ENCODE results near the gene MAB21L3. TPM values are rescaled to one million over a fixed set of nuclear protein-coding genes. Genes with fewer than 3 reads are reported as not detected.

Gene MAB21L3
- total RNA-seq, 6 experiments from 2014 or later = 0.09 to 7.2 (median 1.1) TPM

- DNase-seq (no peak), ATAC-seq (no peak)
- intact Hi-C loops (cut with DNase I) = no loop called here
- no peak overlapping the region for H3K4me3 ChIP-seq
- no peaks in the 10 kb centered on the region for H3K9me3 ChIP-seq
- H3K27ac ChIP-seq = peak overlapping the region in 2 of 3 donors; percentile 20 to 69
- 77% methylated on average over 4 of the region's 4 CpGs for WGBS (ENCODE audit: insufficient coverage, low coverage, low lambda C conversion rate, missing lambda C conversion rate)
- H3K27me3 ChIP-seq = no peaks in the 10 kb centered on the region
- H3K4me1 ChIP-seq = peaks cover 0 to 11% (median 4%) of the 10 kb centered on the region in 4 donors
- no peaks in the 10 kb centered on the region for H3K36me3 ChIP-seq
- no peak for TF ChIP-seq POLR2A (IDR thresholded peaks at IDR 0.05)
- TF ChIP-seq, protein P1, sequence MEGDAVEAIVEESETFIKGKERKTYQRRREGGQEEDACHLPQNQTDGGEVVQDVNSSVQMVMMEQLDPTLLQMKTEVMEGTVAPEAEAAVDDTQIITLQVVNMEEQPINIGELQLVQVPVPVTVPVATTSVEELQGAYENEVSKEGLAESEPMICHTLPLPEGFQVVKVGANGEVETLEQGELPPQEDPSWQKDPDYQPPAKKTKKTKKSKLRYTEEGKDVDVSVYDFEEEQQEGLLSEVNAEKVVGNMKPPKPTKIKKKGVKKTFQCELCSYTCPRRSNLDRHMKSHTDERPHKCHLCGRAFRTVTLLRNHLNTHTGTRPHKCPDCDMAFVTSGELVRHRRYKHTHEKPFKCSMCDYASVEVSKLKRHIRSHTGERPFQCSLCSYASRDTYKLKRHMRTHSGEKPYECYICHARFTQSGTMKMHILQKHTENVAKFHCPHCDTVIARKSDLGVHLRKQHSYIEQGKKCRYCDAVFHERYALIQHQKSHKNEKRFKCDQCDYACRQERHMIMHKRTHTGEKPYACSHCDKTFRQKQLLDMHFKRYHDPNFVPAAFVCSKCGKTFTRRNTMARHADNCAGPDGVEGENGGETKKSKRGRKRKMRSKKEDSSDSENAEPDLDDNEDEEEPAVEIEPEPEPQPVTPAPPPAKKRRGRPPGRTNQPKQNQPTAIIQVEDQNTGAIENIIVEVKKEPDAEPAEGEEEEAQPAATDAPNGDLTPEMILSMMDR (IDR thresholded peaks at IDR 0.05) = no peak
These were observed 1.4 kb downstream of the MAB21L3 start for GRCh38 chr1:116112388-116113140.

DNA sequence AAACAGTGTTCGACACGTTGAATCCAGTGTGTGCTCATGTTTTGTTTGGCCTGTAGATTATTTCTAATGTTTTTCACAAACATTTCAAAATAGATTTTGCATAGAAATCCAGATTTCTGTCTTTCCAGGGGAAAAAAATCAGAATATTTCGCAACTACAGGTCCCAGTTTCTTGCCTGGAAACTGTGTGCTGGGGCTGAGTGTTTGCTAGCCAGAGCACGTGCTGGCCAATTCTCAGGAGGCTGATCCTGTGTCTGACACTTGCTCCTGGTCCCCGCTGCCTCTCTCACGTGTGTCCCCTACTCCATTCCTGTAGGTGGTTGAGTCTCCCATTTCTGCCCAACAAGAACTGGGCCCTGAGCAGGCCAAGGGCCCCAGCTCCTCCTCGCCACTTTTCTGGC is 2.4 kb downstream of the MAB21L3 start:
- no peak overlapping the region for H3K4me3 ChIP-seq
- 47% methylated on average over 7 of the region's 7 CpGs for WGBS (ENCODE audit: insufficient coverage, low coverage, low lambda C conversion rate, missing lambda C conversion rate)

GRCh38 chr1:116115476-116116439 is 4.6 kb downstream of the MAB21L3 start:
- no peak for ATAC-seq
- Histone ChIP-seq H3K4me3 (no peak overlapping the region), H3K36me3 (no peaks in the 10 kb centered on the region), H3K4me1 (peaks cover 0 to 11% (median 4%) of the 10 kb centered on the region in 4 donors), H3K9me3 (no peaks in the 10 kb centered on the region), H3K27me3 (no peaks in the 10 kb centered on the region), H3K27ac (no peak overlapping the region)
- intact Hi-C loops (cut with DNase I) = no loop called here
- TF ChIP-seq POLR2A (IDR thresholded peaks at IDR 0.05) = no peak
- TF ChIP-seq, protein P1 (IDR thresholded peaks at IDR 0.05) = no peak
- no peak for DNase-seq
- 77% methylated on average over 2 of the region's 4 CpGs for WGBS (ENCODE audit: insufficient coverage, low coverage, low lambda C conversion rate, missing lambda C conversion rate)

More for the DNA sequence above, 2.4 kb downstream of the MAB21L3 start:
- Histone ChIP-seq H3K27ac (no peak overlapping the region), H3K36me3 (no peaks in the 10 kb centered on the region), H3K9me3 (no peaks in the 10 kb centered on the region), H3K4me1 (peaks cover 0 to 11% (median 4%) of the 10 kb centered on the region in 4 donors), H3K27me3 (no peaks in the 10 kb centered on the region)
- TF ChIP-seq, protein P1 (IDR thresholded peaks at IDR 0.05) = no peak
- no peak for TF ChIP-seq POLR2A (IDR thresholded peaks at IDR 0.05)
- intact Hi-C loops (cut with DNase I) = no loop called here
- ATAC-seq = peak; percentile 20 to 51 (median 40)
- DNase-seq = peak; percentile 51 to 68 (median 66)

DNA sequence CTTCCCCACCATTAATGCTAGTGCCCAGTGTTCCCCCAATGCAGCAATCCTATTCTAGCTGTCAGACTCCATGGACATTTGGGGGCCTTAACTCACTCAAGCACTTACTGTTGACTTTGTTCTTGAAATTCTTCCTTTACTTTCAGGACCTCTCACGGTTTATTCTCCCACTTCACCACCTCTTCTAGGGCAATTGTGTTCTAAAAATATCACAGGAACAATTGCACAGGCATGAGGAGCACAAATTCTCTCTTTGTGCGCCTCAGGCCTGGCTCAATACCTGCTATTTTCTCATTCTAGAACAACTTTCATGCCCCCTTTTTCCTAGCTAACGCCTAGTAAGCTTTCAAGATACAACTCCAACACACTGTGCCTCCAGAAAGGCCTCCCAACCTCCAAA is 7.3 kb downstream of the MAB21L3 start:
- Histone ChIP-seq H3K27ac (no peak overlapping the region), H3K27me3 (no peaks in the 10 kb centered on the region), H3K36me3 (no peaks in the 10 kb centered on the region), H3K9me3 (no peaks in the 10 kb centered on the region), H3K4me3 (no peak overlapping the region), H3K4me1 (peaks cover 0 to 7% (median 2%) of the 10 kb centered on the region in 4 donors)
- WGBS (ENCODE audit: insufficient coverage, low coverage, low lambda C conversion rate, missing lambda C conversion rate) = 82% methylated on average over 3 of the region's 3 CpGs
- intact Hi-C loops (cut with DNase I) = no loop called here
- no peak for ATAC-seq
- TF ChIP-seq POLR2A (IDR thresholded peaks at IDR 0.05) = no peak
- TF ChIP-seq, protein P1 (IDR thresholded peaks at IDR 0.05) = no peak
- no peak for DNase-seq
